Activated CD8-positive, alpha-beta memory T cell treated with anti-CD3 and anti-CD28 coated beads for 48 hours (primary cell): ENCODE measurements around the gene DENND10.
"Not testable (repeated sequence)": the region's sequence is repeated elsewhere in the genome, so short reads cannot be mapped to it uniquely, and the experiment has no call there.

Source experiments
- DNase-seq, 3 experiments: peaks; one replicate each; pipeline ENCODE4 v3.0.0-alpha.2; 2020; ENCODE audit warnings: low read depth in 2 of 3, low spot score in 2 of 3

Gene DENND10

GRCh38 chr10:119131512-119132240 is 27.8 kb downstream of the DENND10 start:
- peak in 2 of 3 experiments; percentile 4 to 29 for DNase-seq

GRCh38 chr10:119132521-119133345 is 28.8 kb downstream of the DENND10 start:
- no peak for DNase-seq

GRCh38 chr10:119133949-119134348 is 30.0 kb downstream of the DENND10 start:
- DNase-seq = peak in 2 of 3 experiments; percentile 15 to 38

- DNase-seq = no peak
Observed at GRCh38 chr10:119135513-119135881, 31.6 kb downstream of the DENND10 start.

GRCh38 chr10:119136084-119136483 is 32.2 kb downstream of the DENND10 start:
- no peak for DNase-seq

- not testable (repeated sequence) for DNase-seq
Observed at GRCh38 chr10:119137878-119138277, 34.0 kb downstream of the DENND10 start.

- no peak for DNase-seq
Observed at GRCh38 chr10:119138346-119139306, 34.7 kb downstream of the DENND10 start.

GRCh38 chr10:119139464-119140067 is 35.7 kb downstream of the DENND10 start:
- DNase-seq = no peak

- no peak for DNase-seq
Observed at GRCh38 chr10:119140603-119141245, 36.8 kb downstream of the DENND10 start.

GRCh38 chr10:119143657-119144056 is 39.7 kb downstream of the DENND10 start:
- DNase-seq = no peak

- DNase-seq = no peak
Observed at GRCh38 chr10:119149157-119149556, 45.2 kb downstream of the DENND10 start.

- no peak for DNase-seq
Observed at GRCh38 chr10:119149729-119150128, 45.8 kb downstream of the DENND10 start.

GRCh38 chr10:119151601-119152000 is 47.7 kb downstream of the DENND10 start:
- not testable (repeated sequence) for DNase-seq

- DNase-seq = no peak
Observed at GRCh38 chr10:119153041-119153440, 49.1 kb downstream of the DENND10 start.

GRCh38 chr10:119153661-119154060 is 49.7 kb downstream of the DENND10 start:
- DNase-seq = no peak

GRCh38 chr10:119159332-119159731 is 55.4 kb downstream of the DENND10 start:
- DNase-seq = no peak

GRCh38 chr10:119161680-119162451 is 58.0 kb downstream of the DENND10 start:
- no peak for DNase-seq

- no peak for DNase-seq
Observed at GRCh38 chr10:119162452-119163092, 58.7 kb downstream of the DENND10 start.
